ENCODE data around the gene HRAS.

HRAS gene

GRCh38 chr11:491358-491757 is 44.0 kb downstream of the HRAS start:
- DNase-seq = no peak

- DNase-seq = no peak
Measured at GRCh38 chr11:490930-491260, 44.5 kb downstream of the HRAS start.

- no peak for DNase-seq
Measured at GRCh38 chr11:490186-490929, 45.0 kb downstream of the HRAS start.

GRCh38 chr11:489610-490185 is 45.7 kb downstream of the HRAS start:
- no peak for DNase-seq

GRCh38 chr11:488992-489391 is 46.4 kb downstream of the HRAS start:
- no peak for DNase-seq

- DNase-seq = no peak
Measured at GRCh38 chr11:488579-488978, 46.8 kb downstream of the HRAS start.

GRCh38 chr11:488062-488461 is 47.3 kb downstream of the HRAS start:
- DNase-seq = no peak

GRCh38 chr11:487571-488021 is 47.8 kb downstream of the HRAS start:
- DNase-seq = no peak

GRCh38 chr11:486189-486588 is 49.2 kb downstream of the HRAS start:
- DNase-seq = no peak

GRCh38 chr11:484616-485015 is 50.8 kb downstream of the HRAS start:
- no peak for DNase-seq

Measured in activated T-cell treated with anti-CD3 and anti-CD28 coated beads for 4 hours (primary cell).